HepG2 (cell line): Measurements from ENCODE around the gene DIABLO. TPM values are rescaled to one million over a fixed set of nuclear protein-coding genes. Genes with fewer than 3 reads are reported as not detected.

Experiments
- HDAC1 ChIP-seq: sonication (generic); formaldehyde crosslinking; IDR thresholded peaks from 2 replicates; pipeline ENCODE4 v1.5.1; 2020; ENCODE audit warnings: mild to moderate bottlenecking, missing genetic modification reagents
- MED8 ChIP-seq: sonication (generic); formaldehyde crosslinking; IDR thresholded peaks from 2 replicates; pipeline ENCODE4 v1.8.1; 2023; ENCODE audit warnings: mild to moderate bottlenecking, missing genetic modification reagents; ENCODE audit not compliant: insufficient replicate concordance
- MLXIP ChIP-seq: sonication (generic); formaldehyde crosslinking; IDR thresholded peaks from 2 replicates; pipeline ENCODE4 v1.9.0; 2021; ENCODE audit warnings: missing genetic modification reagents, borderline replicate concordance
- MNT ChIP-seq: fragments of 450-650 bp; IDR thresholded peaks from 2 replicates; pipeline ENCODE4 v1.6.1; 2016
- NCOA2 ChIP-seq: sonication (generic); formaldehyde crosslinking; IDR thresholded peaks from 2 replicates; pipeline ENCODE4 v1.8.0; 2022; ENCODE audit warnings: inconsistent platforms
- REL ChIP-seq: sonication (generic); formaldehyde crosslinking; conservative IDR thresholded peaks from 2 replicates; pipeline ENCODE4 v1.8.0; 2022; ENCODE audit warnings: mild to moderate bottlenecking, missing genetic modification reagents, moderate library complexity
- SRSF9 ChIP-seq: fragments of 200-400 bp; formaldehyde crosslinking; IDR thresholded peaks from 2 replicates; pipeline ENCODE4 v1.6.1; 2018; ENCODE audit warnings: borderline replicate concordance, mild to moderate bottlenecking, low read depth, low read length; ENCODE audit not compliant: insufficient read depth, poor library complexity, severe bottlenecking
- TOE1 ChIP-seq: sonication (generic); formaldehyde crosslinking; IDR thresholded peaks from 2 replicates; pipeline ENCODE4 v1.4.0; 2020; ENCODE audit warnings: mild to moderate bottlenecking, missing genetic modification reagents
- TP53 ChIP-seq: sonication (generic); formaldehyde crosslinking; conservative IDR thresholded peaks from 2 replicates; pipeline ENCODE4 v1.4.0; 2020; ENCODE audit warnings: missing genetic modification reagents
- ZBTB2 ChIP-seq: sonication (generic); formaldehyde crosslinking; IDR thresholded peaks from 2 replicates; pipeline ENCODE4 v1.8.0; 2022; ENCODE audit warnings: low read depth, missing genetic modification reagents
- ZBTB20 ChIP-seq: sonication (generic); formaldehyde crosslinking; IDR thresholded peaks from 2 replicates; pipeline ENCODE4 v1.8.1; 2023; ENCODE audit warnings: missing genetic modification reagents, low read depth, mild to moderate bottlenecking, borderline replicate concordance
- ZC3H13 ChIP-seq: sonication (generic); formaldehyde crosslinking; IDR thresholded peaks from 2 replicates; pipeline ENCODE4 v1.8.1; 2023; ENCODE audit warnings: mild to moderate bottlenecking, missing genetic modification reagents, moderate library complexity
- ZNF138 ChIP-seq: sonication (generic); formaldehyde crosslinking; IDR thresholded peaks from 2 replicates; pipeline ENCODE4 v1.5.0; 2020; ENCODE audit warnings: mild to moderate bottlenecking, low read depth, missing genetic modification reagents
- ZNF263 ChIP-seq: sonication (generic); formaldehyde crosslinking; IDR thresholded peaks from 2 replicates; pipeline ENCODE4 v1.4.0; 2020; ENCODE audit warnings: missing genetic modification reagents
- ZNF484 ChIP-seq: sonication (generic); formaldehyde crosslinking; IDR thresholded peaks from 2 replicates; pipeline ENCODE4 v1.5.1; 2020; ENCODE audit warnings: mild to moderate bottlenecking, low read depth, missing genetic modification reagents, borderline replicate concordance
- ZNF512 ChIP-seq: sonication (generic); formaldehyde crosslinking; IDR thresholded peaks from 2 replicates; pipeline ENCODE4 v1.4.0; 2020; ENCODE audit warnings: mild to moderate bottlenecking, missing genetic modification reagents
- ZNF564 ChIP-seq: sonication (generic); formaldehyde crosslinking; IDR thresholded peaks from 2 replicates; pipeline ENCODE4 v1.8.1; 2023; ENCODE audit warnings: mild to moderate bottlenecking, missing genetic modification reagents
- ZNF800 ChIP-seq: sonication (generic); formaldehyde crosslinking; IDR thresholded peaks from 2 replicates; pipeline ENCODE4 v1.4.0; 2020; ENCODE audit warnings: missing genetic modification reagents
- polyA plus RNA-seq, 8 experiments: library from polyadenylated mRNA; depleted of rRNA in 3 of 8; stranded (reverse) in 7 of 8; unstranded in 1 of 8; fragments of >200 nt; fragmentation: Illumina TruSeq in 4 of 8; extraction: Trizol in 4 of 8; gene quantifications; 2 replicates each; pipeline versions ENCODE4 v1.2.1 to v1.2.3, GENCODE V29; 2011 to 2016; ENCODE audit warnings: low read depth in 4 of 8, missing spikeins in 1 of 8, mixed read lengths in 1 of 8; ENCODE audit not compliant: insufficient read depth in 1 of 8
- total RNA-seq, 5 experiments: library from RNA; depleted of rRNA; stranded (reverse); fragments of >200 nt; fragmentation: Illumina TruSeq; extraction: Trizol; gene quantifications; 2 replicates each; pipeline ENCODE4 v1.2.3, GENCODE V29; 2016; ENCODE audit warnings: low read depth in 1 of 5

The DIABLO gene
- total and polyA plus RNA-seq, 2 of the 13 experiments (the other 11 are each of a cell fraction or from before 2014, with no cell fraction given), result 20.7 to 70.9 TPM

GRCh38 chr12:122266230-122266901 lies 40.5 kb upstream of the DIABLO start, which contains the start of gene VPS33A (continued):
- TF ChIP-seq ZNF512 (CRISPR knock-in tag) (no peak; the same call in 1 of the 2 replicates), ZC3H13 (CRISPR knock-in tag) (no peak; the same call in none of the 2 replicates), TP53 (CRISPR knock-in tag) (peak; percentile 61; the same call in 1 of the 2 replicates), ZNF484 (CRISPR knock-in tag) (no peak), ZNF800 (0 out of 2 replicates have a peak, but pooled peaks have one; percentile 46), ZBTB2 (CRISPR knock-in tag) (peak; percentile 99), MLXIP (CRISPR knock-in tag) (no peak), MED8 (CRISPR knock-in tag) (peak; percentile 71), ZNF263 (CRISPR knock-in tag) (peak; percentile 98), ZNF138 (CRISPR knock-in tag) (peak; percentile 77; the same call in 1 of the 2 replicates), ZBTB20 (CRISPR knock-in tag) (peak; percentile 75), TOE1 (CRISPR knock-in tag) (no peak), REL (peak; percentile 79; the same call in 1 of the 2 replicates), ZNF564 (CRISPR knock-in tag) (no peak; the same call in 1 of the 2 replicates), NCOA2 (CRISPR knock-in tag) (peak; percentile 67), SRSF9 (no peak), MNT (peak; percentile 93), HDAC1 (CRISPR knock-in tag) (peak; percentile 100)
